IMR-90 (cell line): Measurements from ENCODE around the gene LENG1.
"Not testable (repeated sequence)": the region's sequence is repeated elsewhere in the genome, so short reads cannot be mapped to it uniquely, and the experiment has no call there.

Experiments used
- CHD1 ChIP-seq: IDR thresholded peaks from 2 replicates; pipeline ENCODE4 v1.6.1; 2012; ENCODE audit warnings: low read depth, low read length, improper control_type of control experiment
- ELK1 ChIP-seq: fragments of 150-350 bp; IDR thresholded peaks from 2 replicates; pipeline ENCODE4 v1.6.1; 2016; ENCODE audit warnings: low read depth, mild to moderate bottlenecking, low read length, moderate library complexity, borderline replicate concordance
- FOS ChIP-seq: fragments of 150-350 bp; IDR thresholded peaks from 2 replicates; pipeline ENCODE4 v1.6.1; 2016; ENCODE audit warnings: low read depth, low read length
- MAZ ChIP-seq: IDR thresholded peaks from 2 replicates; pipeline ENCODE4 v1.6.1; 2012; ENCODE audit warnings: low read depth, mild to moderate bottlenecking, low read length, improper control_type of control experiment, moderate library complexity, borderline replicate concordance
- NFE2L2 ChIP-seq: fragments of 150-350 bp; IDR thresholded peaks from 2 replicates; pipeline ENCODE4 v1.6.1; 2016; ENCODE audit warnings: low read depth, mild to moderate bottlenecking, low read length
- POLR2A ChIP-seq: IDR thresholded peaks from 2 replicates; pipeline ENCODE4 v1.6.1; 2012; ENCODE audit warnings: mild to moderate bottlenecking, low read depth, low read length
- RAD21 ChIP-seq: IDR thresholded peaks from 2 replicates; pipeline ENCODE4 v1.6.1; 2012; ENCODE audit warnings: low read length, improper control_type of control experiment
- RCOR1 ChIP-seq: IDR thresholded peaks from 2 replicates; pipeline ENCODE4 v1.6.1; 2012; ENCODE audit warnings: mild to moderate bottlenecking, low read length, improper control_type of control experiment; ENCODE audit not compliant: insufficient replicate concordance
- RFX5 ChIP-seq: IDR thresholded peaks from 2 replicates; pipeline ENCODE4 v1.8.0; 2012; ENCODE audit warnings: low read depth, mild to moderate bottlenecking, low read length, moderate library complexity
- SMC3 ChIP-seq: fragments of 150-350 bp; IDR thresholded peaks from 2 replicates; pipeline ENCODE4 v1.6.1; 2016; ENCODE audit warnings: low read depth, mild to moderate bottlenecking, antibody characterized with exemption, low read length, moderate library complexity
- TF ChIP-seq, protein P1 (sequence below): conservative IDR thresholded peaks from 2 replicates; pipeline ENCODE4 v1.5.1; 2012; ENCODE audit warnings: mild to moderate bottlenecking, low read depth, low read length, improper control_type of control experiment
- TF ChIP-seq, protein P2 (sequence below): fragments of 150-350 bp; IDR thresholded peaks from 2 replicates; pipeline ENCODE4 v1.6.1; 2017; ENCODE audit warnings: mild to moderate bottlenecking, antibody characterized with exemption, low read length, low read depth

DNA sequence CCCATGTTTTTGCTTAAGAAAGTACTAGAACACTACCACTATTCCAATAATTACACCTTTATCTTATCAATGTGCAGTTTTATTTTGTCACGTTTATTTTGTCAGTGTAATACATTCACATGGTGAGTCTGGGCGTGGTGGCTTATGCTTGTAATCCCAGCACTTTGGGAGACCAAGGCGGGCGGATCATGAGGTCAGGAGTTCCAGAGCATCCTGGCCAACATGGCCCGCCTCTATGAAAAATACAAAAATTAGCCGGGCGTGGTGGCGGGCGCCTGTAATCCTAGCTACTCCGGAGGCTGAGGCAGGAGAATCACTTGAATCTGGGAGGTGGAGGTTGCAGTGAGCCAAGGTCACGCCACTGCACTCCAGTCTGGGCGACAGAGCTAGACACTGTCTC is 34.9 kb upstream of the LENG1 start:
- not testable (repeated sequence) for TF ChIP-seq RFX5, POLR2A, RCOR1, FOS, MAZ, ELK1, CHD1, SMC3, RAD21, NFE2L2
- TF ChIP-seq, protein P1, sequence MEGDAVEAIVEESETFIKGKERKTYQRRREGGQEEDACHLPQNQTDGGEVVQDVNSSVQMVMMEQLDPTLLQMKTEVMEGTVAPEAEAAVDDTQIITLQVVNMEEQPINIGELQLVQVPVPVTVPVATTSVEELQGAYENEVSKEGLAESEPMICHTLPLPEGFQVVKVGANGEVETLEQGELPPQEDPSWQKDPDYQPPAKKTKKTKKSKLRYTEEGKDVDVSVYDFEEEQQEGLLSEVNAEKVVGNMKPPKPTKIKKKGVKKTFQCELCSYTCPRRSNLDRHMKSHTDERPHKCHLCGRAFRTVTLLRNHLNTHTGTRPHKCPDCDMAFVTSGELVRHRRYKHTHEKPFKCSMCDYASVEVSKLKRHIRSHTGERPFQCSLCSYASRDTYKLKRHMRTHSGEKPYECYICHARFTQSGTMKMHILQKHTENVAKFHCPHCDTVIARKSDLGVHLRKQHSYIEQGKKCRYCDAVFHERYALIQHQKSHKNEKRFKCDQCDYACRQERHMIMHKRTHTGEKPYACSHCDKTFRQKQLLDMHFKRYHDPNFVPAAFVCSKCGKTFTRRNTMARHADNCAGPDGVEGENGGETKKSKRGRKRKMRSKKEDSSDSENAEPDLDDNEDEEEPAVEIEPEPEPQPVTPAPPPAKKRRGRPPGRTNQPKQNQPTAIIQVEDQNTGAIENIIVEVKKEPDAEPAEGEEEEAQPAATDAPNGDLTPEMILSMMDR: not testable (repeated sequence)
- TF ChIP-seq, protein P2, sequence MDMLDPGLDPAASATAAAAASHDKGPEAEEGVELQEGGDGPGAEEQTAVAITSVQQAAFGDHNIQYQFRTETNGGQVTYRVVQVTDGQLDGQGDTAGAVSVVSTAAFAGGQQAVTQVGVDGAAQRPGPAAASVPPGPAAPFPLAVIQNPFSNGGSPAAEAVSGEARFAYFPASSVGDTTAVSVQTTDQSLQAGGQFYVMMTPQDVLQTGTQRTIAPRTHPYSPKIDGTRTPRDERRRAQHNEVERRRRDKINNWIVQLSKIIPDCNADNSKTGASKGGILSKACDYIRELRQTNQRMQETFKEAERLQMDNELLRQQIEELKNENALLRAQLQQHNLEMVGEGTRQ: not testable (repeated sequence)
